Neural progenitor cell (in vitro differentiated cells): ENCODE data around the gene TMEM232. TPM values are rescaled to one million over a fixed set of nuclear protein-coding genes. Genes with fewer than 3 reads are reported as not detected.

Experiments used
- DNase-seq: peaks from one replicate; pipeline ENCODE4 v3.0.0-alpha.2; 2016; ENCODE audit warnings: low spot score
- H2AFZ ChIP-seq: fragments of 200-600 bp; sonication (generic); replicated peaks from 2 replicates; pipeline ENCODE4 v1.6.1; 2016; ENCODE audit warnings: antibody characterized with exemption
- H3F3A ChIP-seq: fragments of 200-600 bp; sonication (generic); 2 replicates; pipeline ENCODE4 v1.6.1; 2016; ENCODE audit warnings: antibody characterized with exemption, low read depth
- H3K27ac ChIP-seq: fragments of 200-600 bp; sonication (generic); 2 replicates; pipeline ENCODE4 v1.5.1; 2016; ENCODE audit warnings: mild to moderate bottlenecking
- H3K27me3 ChIP-seq: fragments of 200-600 bp; sonication (generic); 2 replicates; pipeline ENCODE4 v1.6.1; 2016; ENCODE audit warnings: mild to moderate bottlenecking, moderate library complexity
- H3K36me3 ChIP-seq: fragments of 200-600 bp; sonication (generic); 2 replicates; pipeline ENCODE4 v1.5.1; 2016
- H3K4me1 ChIP-seq: fragments of 200-600 bp; sonication (generic); 2 replicates; pipeline ENCODE4 v1.6.1; 2016; ENCODE audit warnings: mixed run types
- H3K4me2 ChIP-seq: fragments of 200-600 bp; sonication (generic); 2 replicates; pipeline ENCODE4 v1.6.1; 2016
- H3K4me3 ChIP-seq: fragments of 200-600 bp; sonication (generic); 2 replicates; pipeline ENCODE4 v1.5.1; 2016
- H3K79me2 ChIP-seq: fragments of 200-600 bp; sonication (generic); 2 replicates; pipeline ENCODE4 v1.6.1; 2016; ENCODE audit warnings: low read depth
- H3K9ac ChIP-seq: fragments of 200-600 bp; sonication (generic); 2 replicates; pipeline ENCODE4 v1.6.1; 2016
- H3K9me3 ChIP-seq: fragments of 200-600 bp; sonication (generic); 2 replicates; pipeline ENCODE4 v1.5.1; 2016; ENCODE audit warnings: low read depth
- H4K20me1 ChIP-seq: fragments of 200-600 bp; sonication (generic); 2 replicates; pipeline ENCODE4 v1.6.1; 2016; ENCODE audit warnings: low read depth
- H3K27ac Mint-ChIP-seq: 3 replicates; pipeline ENCODE4 v1.8.0; 2021; ENCODE audit warnings: mixed read lengths
- H3K27me3 Mint-ChIP-seq: 2 replicates; pipeline ENCODE4 v1.8.0; 2022; ENCODE audit warnings: low read depth, mild to moderate bottlenecking, inconsistent platforms, moderate library complexity, mixed read lengths; ENCODE audit not compliant: insufficient read depth
- H3K36me3 Mint-ChIP-seq: 3 replicates; pipeline ENCODE4 v1.8.0; 2021; ENCODE audit warnings: mixed read lengths
- H3K4me1 Mint-ChIP-seq: 3 replicates; pipeline ENCODE4 v1.8.0; 2021; ENCODE audit warnings: mixed read lengths
- H3K4me3 Mint-ChIP-seq: 3 replicates; pipeline ENCODE4 v1.8.0; 2021; ENCODE audit warnings: mild to moderate bottlenecking, moderate library complexity, mixed read lengths
- H3K9me3 Mint-ChIP-seq: 3 replicates; pipeline ENCODE4 v1.8.0; 2020; ENCODE audit warnings: mixed read lengths
- CTCF ChIP-seq: fragments of 200-600 bp; sonication (generic); IDR thresholded peaks from 2 replicates; pipeline ENCODE4 v1.5.1; 2017; ENCODE audit warnings: antibody characterized with exemption, mild to moderate bottlenecking
- EZH2 ChIP-seq: fragments of 200-600 bp; sonication (generic); IDR thresholded peaks from 2 replicates; pipeline ENCODE4 v1.6.1; 2017; ENCODE audit warnings: antibody characterized with exemption, mild to moderate bottlenecking, moderate library complexity
- EZH2phosphoT487 ChIP-seq: fragments of 200-600 bp; sonication (generic); IDR thresholded peaks from 2 replicates; pipeline ENCODE4 v1.6.1; 2017; ENCODE audit warnings: antibody characterized with exemption
- total RNA-seq: library from RNA; depleted of rRNA; stranded (reverse); fragments of >200 nt; gene quantifications from 2 replicates; pipeline ENCODE4 v1.2.3, GENCODE V29; 2015; ENCODE audit warnings: low replicate concordance

TMEM232 gene
- total RNA-seq, 1 donor from 2014 or later = 5.2 TPM

- no peak overlapping the region for H3K9ac ChIP-seq
- H3K4me3 ChIP-seq = no peak overlapping the region
- no peaks in the 10 kb centered on the region for H3K4me1 ChIP-seq
- DNase-seq = no peak
- Mint-ChIP-seq H3K4me1 (no peaks in the 10 kb centered on the region), H3K27me3 (no peaks in the 10 kb centered on the region), H3K27ac (no peak overlapping the region), H3K9me3 (no peaks in the 10 kb centered on the region), H3K36me3 (no peaks in the 10 kb centered on the region), H3K4me3 (no peak overlapping the region)
- H3K36me3 ChIP-seq = no peaks in the 10 kb centered on the region
- no peak overlapping the region for H2AFZ ChIP-seq
- H3K79me2 ChIP-seq = no peaks in the 10 kb centered on the region
- no peak overlapping the region for H3K4me2 ChIP-seq
- no peaks in the 10 kb centered on the region for H3K27me3 ChIP-seq
- no peak overlapping the region for H3K27ac ChIP-seq
- no peaks in the 10 kb centered on the region for H3F3A ChIP-seq
- no peaks in the 10 kb centered on the region for H3K9me3 ChIP-seq
- H4K20me1 ChIP-seq = no peaks in the 10 kb centered on the region
- TF ChIP-seq EZH2 (no peak), EZH2phosphoT487 (no peak), CTCF (no peak)
These were observed 179.0 kb downstream of the TMEM232 start for GRCh38 chr5:110547495-110547894.

- H3K27ac Mint-ChIP-seq = no peak overlapping the region
- Histone ChIP-seq H3K27ac (no peak overlapping the region), H3K79me2 (no peaks in the 10 kb centered on the region), H3K4me1 (no peaks in the 10 kb centered on the region), H3K4me3 (no peak overlapping the region), H3K36me3 (no peaks in the 10 kb centered on the region), H3K9me3 (no peaks in the 10 kb centered on the region), H3F3A (no peaks in the 10 kb centered on the region), H3K9ac (no peak overlapping the region), H2AFZ (no peak overlapping the region), H3K4me2 (no peak overlapping the region), H4K20me1 (no peaks in the 10 kb centered on the region), H3K27me3 (no peaks in the 10 kb centered on the region)
- no peaks in the 10 kb centered on the region for H3K4me1 Mint-ChIP-seq
- no peaks in the 10 kb centered on the region for H3K36me3 Mint-ChIP-seq
- H3K9me3 Mint-ChIP-seq = no peaks in the 10 kb centered on the region
- DNase-seq = no peak
- H3K4me3 Mint-ChIP-seq = no peak overlapping the region
- H3K27me3 Mint-ChIP-seq = no peaks in the 10 kb centered on the region
- TF ChIP-seq EZH2 (no peak), CTCF (no peak), EZH2phosphoT487 (no peak)
These were observed 180.8 kb downstream of the TMEM232 start for GRCh38 chr5:110545716-110546115.

GRCh38 chr5:110544603-110545002 is 181.9 kb downstream of the TMEM232 start:
- Histone ChIP-seq H3K9ac (no peak overlapping the region), H3K27me3 (no peaks in the 10 kb centered on the region), H3K27ac (no peak overlapping the region), H3K4me1 (no peaks in the 10 kb centered on the region), H3K79me2 (no peaks in the 10 kb centered on the region), H3K4me3 (no peak overlapping the region), H4K20me1 (no peaks in the 10 kb centered on the region), H2AFZ (no peak overlapping the region), H3K4me2 (no peak overlapping the region), H3F3A (no peaks in the 10 kb centered on the region), H3K9me3 (no peaks in the 10 kb centered on the region), H3K36me3 (no peaks in the 10 kb centered on the region)
- Mint-ChIP-seq H3K9me3 (no peaks in the 10 kb centered on the region), H3K36me3 (no peaks in the 10 kb centered on the region), H3K4me1 (no peaks in the 10 kb centered on the region), H3K27me3 (no peaks in the 10 kb centered on the region), H3K27ac (no peak overlapping the region), H3K4me3 (no peak overlapping the region)
- DNase-seq = no peak
- TF ChIP-seq CTCF = no peak
- TF ChIP-seq EZH2phosphoT487 = no peak
- TF ChIP-seq EZH2 = no peak

- H3K4me3 Mint-ChIP-seq = no peak overlapping the region
- H3K9ac ChIP-seq = no peak overlapping the region
- no peak overlapping the region for H3K27ac ChIP-seq
- no peaks in the 10 kb centered on the region for H3K9me3 Mint-ChIP-seq
- TF ChIP-seq EZH2 = no peak
- no peak for TF ChIP-seq EZH2phosphoT487
- TF ChIP-seq CTCF = no peak
- no peaks in the 10 kb centered on the region for H3K9me3 ChIP-seq
- H3K36me3 Mint-ChIP-seq = no peaks in the 10 kb centered on the region
- H3K27me3 ChIP-seq = no peaks in the 10 kb centered on the region
- H3F3A ChIP-seq = no peaks in the 10 kb centered on the region
- H3K79me2 ChIP-seq = no peaks in the 10 kb centered on the region
- H2AFZ ChIP-seq = no peak overlapping the region
- no peak for DNase-seq
- no peaks in the 10 kb centered on the region for H3K4me1 Mint-ChIP-seq
- no peaks in the 10 kb centered on the region for H3K36me3 ChIP-seq
- H3K27ac Mint-ChIP-seq = no peak overlapping the region
- no peak overlapping the region for H3K4me3 ChIP-seq
- no peaks in the 10 kb centered on the region for H4K20me1 ChIP-seq
- H3K27me3 Mint-ChIP-seq = no peaks in the 10 kb centered on the region
- H3K4me1 ChIP-seq = no peaks in the 10 kb centered on the region
- H3K4me2 ChIP-seq = no peak overlapping the region
These were observed 183.5 kb downstream of the TMEM232 start for GRCh38 chr5:110542949-110543348.
